IPS-NIHi7 (cell line): ENCODE results near the gene BANF1.
"Not testable (repeated sequence)": the region's sequence is repeated elsewhere in the genome, so short reads cannot be mapped to it uniquely, and the experiment has no call there.

Source experiments
- DNase-seq: peaks from one replicate; pipeline ENCODE4 v3.0.0; 2012; ENCODE audit warnings: mixed read lengths; ENCODE audit errors: extremely low spot score

BANF1 gene

GRCh38 chr11:65978391-65979238, 23.7 kb upstream of the BANF1 start:
- DNase-seq, result no peak

DNA sequence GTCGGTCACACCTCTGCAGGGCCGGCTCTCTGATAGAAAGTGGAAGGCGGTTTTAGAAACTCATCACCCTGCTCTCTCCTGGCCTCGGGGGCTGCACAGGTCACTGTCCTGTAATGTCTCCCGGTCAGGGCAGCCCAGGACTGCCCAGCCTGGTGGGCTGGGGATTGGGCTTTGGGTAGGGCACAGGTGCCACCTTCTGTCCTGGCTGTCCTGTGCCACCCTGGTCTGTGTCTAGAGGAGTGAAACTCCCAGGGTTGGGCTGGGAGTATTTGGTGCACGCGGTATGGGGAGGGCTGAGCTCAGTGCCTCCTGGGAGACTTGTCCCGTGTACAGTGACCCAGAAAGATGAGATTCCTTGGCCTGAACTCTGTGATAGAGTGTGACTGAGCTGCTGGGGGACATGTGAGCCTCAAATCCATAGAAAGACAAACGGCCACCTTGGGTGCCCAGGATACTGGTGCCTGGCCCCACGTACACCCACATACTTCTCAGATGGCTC, 23.0 kb upstream of the BANF1 start:
- DNase-seq, result no peak

DNA sequence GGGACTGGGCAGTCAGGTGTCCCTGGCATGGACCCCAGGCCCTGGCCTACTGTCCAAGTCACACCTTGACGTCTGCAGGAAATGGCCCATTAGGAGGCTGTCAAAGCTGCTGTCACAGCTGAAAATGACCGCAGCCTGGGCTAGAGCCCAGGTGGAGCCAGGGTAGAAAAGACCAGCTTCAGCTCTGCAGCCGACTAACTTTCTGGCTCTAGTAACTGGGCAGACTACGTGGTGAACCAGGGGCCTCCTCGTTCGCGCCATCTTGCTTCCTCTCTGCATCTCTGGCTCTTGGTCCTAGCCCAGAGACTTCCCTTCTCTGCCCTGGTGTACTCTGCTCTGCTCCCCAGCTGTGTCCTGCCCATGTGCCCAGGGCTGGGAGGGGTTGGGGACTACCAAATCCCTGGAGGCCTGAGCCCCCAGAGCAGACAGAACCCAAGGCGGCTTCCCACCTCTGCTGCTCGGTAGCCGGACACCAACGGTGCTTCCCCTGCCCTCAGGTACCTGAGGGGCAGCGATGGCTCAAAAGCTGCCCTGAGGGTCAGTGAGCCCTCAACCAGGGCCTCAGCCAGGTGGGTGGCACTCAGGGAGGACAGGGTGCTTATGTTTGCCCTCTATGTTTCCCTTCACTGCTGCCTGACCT, 21.1 kb upstream of the BANF1 start:
- no peak for DNase-seq

GRCh38 chr11:65981972-65982823, 20.1 kb upstream of the BANF1 start:
- no peak for DNase-seq

- no peak for DNase-seq
Observed at GRCh38 chr11:65982824-65983588, 19.3 kb upstream of the BANF1 start.

DNA sequence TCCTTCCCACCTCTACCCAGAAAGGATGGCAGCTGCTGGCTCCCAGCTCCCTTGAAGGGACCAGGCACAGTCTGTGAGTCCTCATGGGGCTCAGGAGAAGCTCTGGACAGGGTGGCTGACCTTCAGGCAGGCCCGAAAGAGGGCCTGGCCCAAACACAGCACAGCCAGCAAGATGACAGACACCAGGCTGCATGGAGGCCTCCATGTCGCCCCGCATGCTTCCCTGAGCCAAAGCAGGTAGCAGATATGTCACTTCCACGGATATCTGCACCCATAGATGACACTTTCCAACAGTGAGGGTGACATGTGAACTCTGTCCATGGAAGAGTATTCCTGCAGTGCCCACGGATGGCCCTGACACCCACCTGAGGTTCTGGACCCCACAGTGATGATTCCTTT, 18.7 kb upstream of the BANF1 start:
- DNase-seq, result no peak

GRCh38 chr11:65987336-65987735, 15.0 kb upstream of the BANF1 start:
- DNase-seq, result no peak

GRCh38 chr11:65988791-65989592, 13.3 kb upstream of the BANF1 start:
- peak; percentile 93 for DNase-seq

- DNase-seq, result no peak
Observed at GRCh38 chr11:65992056-65992455, 10.2 kb upstream of the BANF1 start.

- DNase-seq, result no peak
Observed at GRCh38 chr11:65997286-65997685, 5.0 kb upstream of the BANF1 start.

GRCh38 chr11:66002648-66003225, 434 bp downstream of the BANF1 start:
- no peak for DNase-seq

- no peak for DNase-seq
Observed at GRCh38 chr11:66003291-66003690, 988 bp downstream of the BANF1 start.

DNA sequence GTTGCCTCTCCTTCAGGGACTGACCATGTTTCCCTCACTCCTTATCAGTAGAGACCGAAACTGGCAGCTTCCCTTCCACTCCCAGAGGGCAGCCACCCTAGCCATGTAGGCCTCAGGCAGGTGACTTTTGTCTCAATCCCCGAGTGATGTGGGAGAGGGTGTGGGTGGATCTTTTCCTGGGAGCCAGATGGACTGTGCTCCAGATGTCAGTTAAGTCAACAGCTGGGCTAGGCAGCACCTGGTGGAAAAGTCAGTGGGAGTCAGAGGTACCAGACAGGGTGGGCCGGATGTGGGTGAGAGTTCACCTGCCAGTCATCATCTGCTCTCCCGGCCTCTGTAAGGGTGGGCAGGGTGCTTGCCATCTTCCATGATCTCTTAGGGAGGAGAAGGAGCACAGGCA, 1.9 kb downstream of the BANF1 start:
- DNase-seq, result no peak

GRCh38 chr11:66006134-66006890, 4.0 kb downstream of the BANF1 start:
- DNase-seq, result no peak

GRCh38 chr11:66006891-66007176, 4.5 kb downstream of the BANF1 start:
- DNase-seq, result no peak

GRCh38 chr11:66007201-66007634, 4.9 kb downstream of the BANF1 start:
- no peak for DNase-seq

GRCh38 chr11:66008095-66008467, 5.8 kb downstream of the BANF1 start:
- DNase-seq, result no peak

GRCh38 chr11:66008468-66009101, 6.3 kb downstream of the BANF1 start:
- DNase-seq, result no peak

GRCh38 chr11:66010036-66010435, 7.7 kb downstream of the BANF1 start:
- DNase-seq, result not testable (repeated sequence)
